Measurements from ENCODE around the gene CALM1. TPM values are rescaled to one million over a fixed set of nuclear protein-coding genes. Genes with fewer than 3 reads are reported as not detected.
A peak's percentile ranks its signal among the peaks of the same experiment; 100 is the strongest.

Gene CALM1
- total RNA-seq, 6 donors from 2014 or later, result 186 to 586 (median 415) TPM

DNA sequence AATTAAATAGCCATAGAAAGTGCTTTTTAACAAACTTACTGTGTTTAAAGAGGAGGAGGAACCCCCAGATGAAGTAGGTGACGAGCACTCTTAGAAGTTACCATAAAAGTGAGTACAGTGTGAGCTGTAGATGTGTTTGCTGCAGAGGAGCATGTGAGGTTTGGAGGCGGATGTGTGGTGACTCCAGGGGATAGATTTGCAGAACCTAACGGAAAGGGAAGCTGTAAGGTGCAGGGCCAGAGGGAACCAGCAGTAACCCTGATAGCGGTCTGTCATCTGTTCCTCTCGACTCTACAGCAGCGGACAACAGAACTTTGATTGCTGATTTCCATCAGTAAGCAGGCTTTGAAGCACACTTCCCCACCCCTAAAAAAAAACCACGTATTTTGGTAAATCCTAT, 5.2 kb downstream of the CALM1 start:
- no peaks in the 10 kb centered on the region for H3K27me3 ChIP-seq
- ATAC-seq (ENCODE audit: low FRiP score in 2 of 2) (no peak), DNase-seq (no peak)
- no peak for TF ChIP-seq EP300 (IDR thresholded peaks at IDR 0.05)
- TF ChIP-seq POLR2A (IDR thresholded peaks at IDR 0.05), result no peak
- TF ChIP-seq, protein P1, sequence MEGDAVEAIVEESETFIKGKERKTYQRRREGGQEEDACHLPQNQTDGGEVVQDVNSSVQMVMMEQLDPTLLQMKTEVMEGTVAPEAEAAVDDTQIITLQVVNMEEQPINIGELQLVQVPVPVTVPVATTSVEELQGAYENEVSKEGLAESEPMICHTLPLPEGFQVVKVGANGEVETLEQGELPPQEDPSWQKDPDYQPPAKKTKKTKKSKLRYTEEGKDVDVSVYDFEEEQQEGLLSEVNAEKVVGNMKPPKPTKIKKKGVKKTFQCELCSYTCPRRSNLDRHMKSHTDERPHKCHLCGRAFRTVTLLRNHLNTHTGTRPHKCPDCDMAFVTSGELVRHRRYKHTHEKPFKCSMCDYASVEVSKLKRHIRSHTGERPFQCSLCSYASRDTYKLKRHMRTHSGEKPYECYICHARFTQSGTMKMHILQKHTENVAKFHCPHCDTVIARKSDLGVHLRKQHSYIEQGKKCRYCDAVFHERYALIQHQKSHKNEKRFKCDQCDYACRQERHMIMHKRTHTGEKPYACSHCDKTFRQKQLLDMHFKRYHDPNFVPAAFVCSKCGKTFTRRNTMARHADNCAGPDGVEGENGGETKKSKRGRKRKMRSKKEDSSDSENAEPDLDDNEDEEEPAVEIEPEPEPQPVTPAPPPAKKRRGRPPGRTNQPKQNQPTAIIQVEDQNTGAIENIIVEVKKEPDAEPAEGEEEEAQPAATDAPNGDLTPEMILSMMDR (IDR thresholded peaks at IDR 0.05), result no peak
- TF ChIP-seq POLR2AphosphoS5 (IDR thresholded peaks at IDR 0.05), result no peak
- peaks cover 23 to 54% (median 36%) of the 10 kb centered on the region in 4 donors for H3K4me1 ChIP-seq
- H3K27ac ChIP-seq, result peak overlapping the region in 1 of 4 donors; percentile 10
- H3K36me3 ChIP-seq, result peaks cover 29 to 70% (median 56%) of the 10 kb centered on the region in 4 donors
- H3K4me3 ChIP-seq, result no peak overlapping the region
- H3K9me3 ChIP-seq, result no peaks in the 10 kb centered on the region
- WGBS, 2 donors, result 56 to 62% methylated on average over 7 of the region's 7 CpGs

DNA sequence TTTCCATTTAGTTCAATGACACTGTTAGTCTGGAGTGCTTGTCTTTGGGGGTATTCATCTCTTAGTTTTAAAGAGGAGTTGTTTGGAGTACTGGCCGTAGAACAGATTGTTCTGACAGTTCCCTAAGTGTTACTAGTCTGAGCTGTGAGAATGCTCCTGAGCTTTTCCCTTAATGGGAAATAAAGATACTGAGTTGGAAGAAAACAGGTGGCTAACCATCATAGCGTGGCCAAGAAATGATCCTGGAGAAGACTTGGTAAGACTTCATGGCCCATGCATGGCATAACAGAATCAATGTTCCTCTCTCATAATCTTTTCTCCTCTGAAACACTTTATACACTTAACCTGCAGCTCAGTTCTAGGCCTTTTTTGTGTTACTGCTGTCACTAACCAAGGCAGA, 6.2 kb downstream of the CALM1 start:
- no peak overlapping the region for H3K27ac ChIP-seq
- peaks cover 29 to 75% (median 56%) of the 10 kb centered on the region in 4 donors for H3K36me3 ChIP-seq
- no peaks in the 10 kb centered on the region for H3K9me3 ChIP-seq
- ATAC-seq (ENCODE audit: low FRiP score in 2 of 2), result no peak
- no peak overlapping the region for H3K4me3 ChIP-seq
- no peak for DNase-seq
- H3K4me1 ChIP-seq, result peaks cover 23 to 57% (median 38%) of the 10 kb centered on the region in 4 donors
- no peak for TF ChIP-seq POLR2A (IDR thresholded peaks at IDR 0.05)
- TF ChIP-seq POLR2AphosphoS5 (IDR thresholded peaks at IDR 0.05), result no peak
- TF ChIP-seq EP300 (IDR thresholded peaks at IDR 0.05), result no peak
- TF ChIP-seq, protein P1 (IDR thresholded peaks at IDR 0.05), result no peak
- 92 to 94% methylated on average over 2 of the region's 2 CpGs for WGBS, 2 donors
- no peaks in the 10 kb centered on the region for H3K27me3 ChIP-seq

DNA sequence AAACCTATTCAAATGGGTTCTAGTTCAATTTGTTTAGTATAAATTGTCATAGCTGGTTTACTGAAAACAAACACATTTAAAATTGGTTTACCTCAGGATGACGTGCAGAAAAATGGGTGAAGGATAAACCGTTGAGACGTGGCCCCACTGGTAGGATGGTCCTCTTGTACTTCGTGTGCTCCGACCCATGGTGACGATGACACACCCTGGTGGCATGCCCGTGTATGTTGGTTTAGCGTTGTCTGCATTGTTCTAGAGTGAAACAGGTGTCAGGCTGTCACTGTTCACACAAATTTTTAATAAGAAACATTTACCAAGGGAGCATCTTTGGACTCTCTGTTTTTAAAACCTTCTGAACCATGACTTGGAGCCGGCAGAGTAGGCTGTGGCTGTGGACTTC, 8.3 kb downstream of the CALM1 start:
- DNase-seq (no peak), ATAC-seq (ENCODE audit: low FRiP score in 2 of 2) (no peak)
- Histone ChIP-seq H3K4me1 (peaks cover 7 to 53% (median 40%) of the 10 kb centered on the region in 4 donors), H3K4me3 (no peak overlapping the region), H3K27ac (no peak overlapping the region), H3K36me3 (peaks cover 29 to 74% (median 56%) of the 10 kb centered on the region in 4 donors), H3K9me3 (no peaks in the 10 kb centered on the region), H3K27me3 (no peaks in the 10 kb centered on the region)
- WGBS, 2 donors, result 85 to 93% methylated on average over 9 of the region's 9 CpGs
- no peak for TF ChIP-seq POLR2A (IDR thresholded peaks at IDR 0.05)
- no peak for TF ChIP-seq POLR2AphosphoS5 (IDR thresholded peaks at IDR 0.05)
- TF ChIP-seq EP300 (IDR thresholded peaks at IDR 0.05), result no peak
- TF ChIP-seq, protein P1 (IDR thresholded peaks at IDR 0.05), result no peak

DNA sequence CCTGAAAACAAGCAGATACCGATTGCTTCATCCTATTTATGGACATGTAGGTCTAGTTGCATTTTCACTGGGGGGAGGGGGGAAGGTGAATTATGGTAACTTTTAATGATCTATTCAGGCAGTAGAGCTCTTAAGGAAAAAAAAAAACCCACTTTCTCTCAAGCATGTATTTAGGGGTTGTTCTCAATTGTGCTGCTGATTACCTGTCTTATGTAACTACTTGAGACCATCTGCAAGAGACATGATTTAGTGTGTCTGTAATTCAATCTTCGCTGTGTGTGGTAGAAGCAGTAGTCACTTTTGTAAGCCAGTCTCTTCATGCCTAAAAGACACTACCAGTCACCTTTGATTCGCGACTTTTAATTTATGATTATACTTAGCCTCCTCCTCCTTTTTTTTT, 8.9 kb downstream of the CALM1 start:
- whole genome bisulfite sequencing, 2 donors, result 84 to 86% methylated on average over 4 of the region's 4 CpGs
- H3K4me1 ChIP-seq, result peaks cover under 1 to 47% (median 33%) of the 10 kb centered on the region in 4 donors
- TF ChIP-seq POLR2A (IDR thresholded peaks at IDR 0.05), result no peak
- TF ChIP-seq POLR2AphosphoS5 (IDR thresholded peaks at IDR 0.05), result no peak
- no peak for TF ChIP-seq EP300 (IDR thresholded peaks at IDR 0.05)
- TF ChIP-seq, protein P1 (IDR thresholded peaks at IDR 0.05), result no peak
- no peak for ATAC-seq (ENCODE audit: low FRiP score in 2 of 2)
- H3K9me3 ChIP-seq, result no peaks in the 10 kb centered on the region
- peaks cover 29 to 67% (median 53%) of the 10 kb centered on the region in 4 donors for H3K36me3 ChIP-seq
- peak overlapping the region in 1 of 4 donors; percentile 4 for H3K27ac ChIP-seq
- no peak for DNase-seq
- H3K4me3 ChIP-seq, result no peak overlapping the region
- no peaks in the 10 kb centered on the region for H3K27me3 ChIP-seq

DNA sequence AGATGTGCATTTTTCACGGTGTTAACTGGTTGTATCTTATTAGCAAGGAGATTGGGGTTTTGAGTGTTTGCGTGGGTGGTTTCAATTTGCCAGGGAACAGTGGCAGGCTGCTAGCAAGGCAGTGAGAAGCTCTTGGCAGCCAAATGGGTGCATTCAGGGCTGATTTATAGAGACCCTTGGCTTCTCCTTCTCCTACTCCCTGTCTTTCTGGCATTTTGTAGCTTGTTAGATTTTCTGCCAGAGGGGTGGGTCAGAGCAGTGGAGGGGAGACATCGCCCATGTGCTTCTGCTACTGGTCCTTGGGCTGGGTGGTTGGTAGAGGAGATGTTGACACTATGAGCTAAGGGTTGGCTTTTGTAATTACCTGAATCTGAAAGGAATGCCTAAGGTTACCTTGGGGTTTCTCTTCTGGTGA, 9.6 kb downstream of the CALM1 start:
- no peaks in the 10 kb centered on the region for H3K27me3 ChIP-seq
- WGBS, 2 donors, result 64 to 73% methylated on average over 3 of the region's 3 CpGs
- H3K4me3 ChIP-seq, result no peak overlapping the region
- H3K9me3 ChIP-seq, result no peaks in the 10 kb centered on the region
- no peak for ATAC-seq (ENCODE audit: low FRiP score in 2 of 2)
- H3K36me3 ChIP-seq, result peaks cover 28 to 61% (median 49%) of the 10 kb centered on the region in 4 donors
- peaks cover 0 to 41% (median 28%) of the 10 kb centered on the region in 4 donors for H3K4me1 ChIP-seq
- DNase-seq, result no peak
- peak overlapping the region in 2 of 4 donors; percentile 4 to 61 for H3K27ac ChIP-seq
- no peak for TF ChIP-seq POLR2A (IDR thresholded peaks at IDR 0.05)
